HG03103 (cell line): ENCODE measurements around the gene EPS8.

Experiments
- ATAC-seq: cut with Tn5 transposase; IDR thresholded peaks from one replicate; pipeline ENCODE4 v1.9.1; 2021; ENCODE audit warnings: low read depth; ENCODE audit not compliant: unreplicated experiment

The EPS8 gene

DNA sequence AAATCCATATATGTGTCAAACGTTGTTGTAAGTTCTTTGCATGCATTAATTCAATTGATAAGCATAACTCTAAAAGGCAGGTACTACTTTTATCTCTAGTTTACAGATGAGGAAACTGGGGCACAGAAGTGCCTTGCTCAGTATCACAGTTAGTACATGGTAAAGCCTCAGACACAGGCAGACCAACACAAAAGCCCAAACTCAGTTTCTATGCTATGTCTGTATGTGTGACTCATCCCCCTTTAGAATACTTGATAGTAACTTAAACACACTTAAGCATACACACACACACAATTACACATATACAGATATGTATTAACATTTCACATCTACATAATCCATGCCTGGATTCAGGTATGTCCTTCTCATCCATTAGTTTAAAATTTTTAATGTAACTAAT lies 88.0 kb downstream of the EPS8 start:
- ATAC-seq, result peak; percentile 41

DNA sequence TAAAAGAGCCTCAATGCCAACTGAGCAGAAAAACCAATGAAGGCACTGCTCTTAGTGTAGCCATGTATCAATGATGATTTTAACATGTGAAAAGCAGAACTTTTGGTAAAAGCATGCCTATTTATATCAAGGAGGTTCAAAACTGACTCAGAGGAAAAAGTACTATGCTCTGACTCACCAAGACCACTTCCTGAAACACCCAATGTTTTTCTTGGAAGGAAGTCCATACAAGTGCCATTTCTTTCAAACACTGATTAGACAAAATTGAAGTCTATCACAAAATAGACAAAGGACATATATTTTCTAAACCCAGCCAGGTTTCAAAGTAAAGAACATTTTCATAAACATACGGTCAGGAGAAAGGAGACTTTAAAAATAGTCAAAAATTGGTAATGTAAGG lies 88.6 kb downstream of the EPS8 start:
- ATAC-seq, result peak; percentile 59

DNA sequence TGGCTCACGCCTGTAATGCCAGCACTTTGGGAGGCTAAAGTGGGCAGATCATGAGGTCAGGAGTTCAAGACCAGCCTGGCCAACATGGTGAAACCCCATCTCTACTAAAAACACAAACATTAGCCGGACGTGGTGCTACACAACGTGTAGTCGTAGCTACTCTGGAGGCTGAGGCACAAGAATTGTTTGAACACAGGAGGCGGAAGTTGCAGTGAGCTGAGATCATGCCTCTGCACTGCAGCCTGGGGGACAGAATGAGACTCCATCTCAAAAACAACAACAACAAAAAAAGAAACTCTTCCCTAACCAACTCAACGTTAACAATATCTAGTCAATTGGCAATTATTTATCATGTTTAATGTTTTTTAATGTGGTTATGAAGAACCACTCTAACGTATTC lies 89.3 kb downstream of the EPS8 start:
- no peak for ATAC-seq

DNA sequence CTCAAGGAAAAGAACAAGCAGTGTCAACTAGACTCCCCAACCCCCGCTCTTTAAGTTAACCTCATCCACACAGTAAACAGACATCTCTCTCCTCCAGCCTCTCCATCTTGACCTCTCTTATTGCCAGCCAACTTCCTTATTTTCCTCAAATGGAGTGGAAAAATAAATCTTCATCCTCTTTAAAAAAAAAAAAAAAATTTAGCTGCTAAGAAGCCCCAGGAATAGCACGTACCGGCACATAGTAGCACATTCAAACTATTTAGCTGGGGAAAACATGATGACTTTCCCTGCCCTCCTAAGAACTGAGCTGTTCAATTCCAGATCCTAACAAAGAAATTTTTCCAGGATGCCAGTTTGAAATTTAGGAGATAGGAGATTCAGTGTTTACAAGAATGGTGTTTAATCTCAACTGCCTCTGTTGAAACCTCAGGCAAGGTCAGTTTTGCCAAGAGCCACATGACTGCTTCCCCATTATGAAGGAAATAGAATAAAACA lies 90.8 kb downstream of the EPS8 start:
- ATAC-seq, result no peak

DNA sequence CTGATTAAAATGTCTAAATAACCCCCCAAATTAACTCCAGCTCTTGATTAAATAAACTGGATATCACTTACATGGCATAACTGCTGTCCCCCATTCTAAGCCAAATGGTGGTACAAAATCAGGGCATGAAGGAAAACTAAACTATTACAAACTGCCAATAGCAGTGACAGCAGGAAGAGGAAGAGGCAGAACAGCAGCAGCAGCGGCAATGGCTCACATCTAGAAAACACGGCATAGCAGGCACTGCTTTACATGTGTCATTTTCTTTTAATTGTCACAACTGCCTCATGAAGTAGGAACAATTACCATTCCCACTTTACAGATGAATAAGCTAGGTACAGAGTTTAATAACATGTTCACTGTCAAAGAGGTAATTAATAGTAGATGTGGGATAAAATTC lies 92.0 kb downstream of the EPS8 start:
- ATAC-seq, result no peak

DNA sequence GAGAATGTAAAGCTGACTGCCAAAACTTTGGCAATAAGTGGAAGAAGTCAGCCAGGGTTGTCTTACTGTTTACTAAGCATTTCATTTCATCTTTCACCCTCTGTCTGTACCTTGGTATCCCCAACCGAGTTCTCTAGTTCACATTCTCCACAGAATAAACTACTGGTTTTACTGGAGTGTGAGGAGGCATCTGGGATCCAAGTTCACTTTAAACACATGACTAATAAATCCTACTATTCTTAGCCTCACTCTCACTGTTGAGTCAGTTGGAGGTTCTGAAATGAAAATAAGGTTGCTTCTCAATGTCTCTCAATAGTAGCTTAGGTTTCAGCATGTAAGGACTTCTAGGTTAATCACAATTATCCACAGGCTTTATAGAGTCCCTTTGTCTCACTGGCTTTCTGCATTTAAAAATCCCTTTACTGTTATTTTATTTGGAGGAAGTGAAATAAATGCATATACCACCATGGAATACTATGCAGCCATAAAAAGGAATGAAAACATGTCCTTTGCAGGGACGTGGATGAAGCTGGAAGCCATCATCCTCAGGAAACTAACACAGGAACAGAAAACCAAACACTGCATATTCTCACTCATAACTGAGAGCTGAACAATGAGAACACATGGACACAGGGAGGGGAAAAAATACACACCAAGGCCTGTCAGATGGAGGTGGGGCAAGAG lies 95.8 kb downstream of the EPS8 start:
- no peak for ATAC-seq

DNA sequence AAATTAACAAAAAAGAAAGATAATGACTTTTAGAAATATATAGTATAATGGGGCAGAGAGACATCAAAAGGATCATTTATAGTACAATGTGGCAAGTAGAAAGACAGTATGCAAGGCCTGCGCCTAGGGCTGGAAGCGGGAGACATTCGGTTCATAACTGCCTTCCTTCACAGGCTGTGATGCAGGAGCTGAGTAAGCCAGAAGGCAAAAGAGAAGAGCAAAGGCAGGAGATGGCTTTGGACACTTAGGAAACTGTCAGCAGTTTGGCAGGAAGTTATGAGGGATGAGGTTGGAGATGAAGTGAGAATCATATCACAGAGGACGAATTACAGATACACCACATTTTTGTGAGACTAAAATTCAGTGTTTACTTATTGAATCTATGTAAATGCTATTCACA lies 97.8 kb downstream of the EPS8 start:
- ATAC-seq, result no peak

DNA sequence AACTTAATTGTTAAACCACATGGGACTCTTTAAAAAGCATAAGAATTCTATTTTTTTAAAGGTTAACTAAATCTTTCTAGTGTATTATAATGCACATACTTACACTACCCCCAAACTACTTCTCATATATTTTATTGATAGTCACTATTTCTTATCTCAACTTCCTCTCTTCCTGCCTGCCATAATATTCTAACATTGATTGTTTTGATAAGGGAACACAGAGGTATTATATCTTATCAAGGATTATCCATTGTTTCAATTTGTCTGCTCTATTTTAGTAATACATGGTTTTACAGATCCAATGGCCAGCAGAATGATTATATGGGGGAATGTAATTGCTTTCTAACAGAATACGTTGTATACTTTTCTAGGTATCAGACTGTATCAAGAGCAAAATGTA lies 98.9 kb downstream of the EPS8 start:
- no peak for ATAC-seq

DNA sequence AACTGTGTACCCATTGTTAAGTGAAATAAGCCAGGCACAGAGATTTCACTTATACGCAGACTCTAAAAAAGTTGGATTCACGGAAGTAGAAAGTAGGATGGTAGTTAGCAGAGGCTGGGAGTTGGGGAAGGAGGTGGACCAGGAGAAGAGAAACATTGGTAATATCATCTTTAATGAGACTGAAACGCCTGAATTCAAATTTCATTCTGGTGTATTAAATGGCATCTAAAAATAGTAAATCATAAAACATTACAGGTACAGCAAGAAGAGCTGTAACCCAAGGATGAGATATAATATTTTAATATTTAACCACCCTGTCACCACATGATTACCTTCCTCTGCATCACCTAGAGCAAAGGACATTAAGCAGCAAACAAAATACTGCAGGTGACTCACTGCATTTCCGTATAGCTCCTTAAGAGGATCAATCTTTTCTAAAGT lies 99.4 kb downstream of the EPS8 start:
- ATAC-seq, result no peak

DNA sequence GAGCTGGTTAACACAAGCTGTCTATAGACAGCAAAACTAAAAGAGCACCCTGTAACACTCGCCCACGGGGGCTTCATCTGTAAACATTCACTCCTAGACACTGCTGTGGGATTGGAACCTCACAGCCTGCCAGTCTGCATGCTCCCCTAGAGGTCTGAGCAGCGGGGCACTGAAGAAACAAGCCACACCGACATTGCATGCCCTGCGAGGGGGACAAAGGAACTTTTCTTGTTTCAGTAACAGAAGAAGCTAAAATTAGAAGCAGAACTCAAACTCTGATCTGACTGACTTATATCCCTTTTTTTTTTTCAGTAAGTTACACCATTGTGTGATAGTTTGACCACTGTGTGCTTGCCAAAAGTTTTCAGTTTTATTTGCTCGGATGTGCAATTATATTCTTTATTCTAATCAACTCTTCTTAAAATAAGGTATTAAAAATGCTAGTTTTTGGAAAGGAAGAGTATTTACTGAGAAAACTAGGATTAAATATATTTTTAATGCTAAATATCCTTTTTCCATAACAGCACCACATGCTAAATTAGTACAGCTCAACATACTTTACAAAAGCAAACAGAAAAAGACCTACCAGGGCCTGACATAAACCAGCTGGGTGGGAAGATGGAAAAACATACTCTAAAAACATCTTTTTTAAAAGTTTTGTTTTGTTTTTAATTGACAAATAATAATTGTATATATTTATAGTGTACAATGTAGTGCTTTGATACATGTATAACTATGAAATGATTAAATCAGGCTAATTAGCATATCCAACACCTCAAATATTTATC lies 100.2 kb downstream of the EPS8 start:
- no peak for ATAC-seq

DNA sequence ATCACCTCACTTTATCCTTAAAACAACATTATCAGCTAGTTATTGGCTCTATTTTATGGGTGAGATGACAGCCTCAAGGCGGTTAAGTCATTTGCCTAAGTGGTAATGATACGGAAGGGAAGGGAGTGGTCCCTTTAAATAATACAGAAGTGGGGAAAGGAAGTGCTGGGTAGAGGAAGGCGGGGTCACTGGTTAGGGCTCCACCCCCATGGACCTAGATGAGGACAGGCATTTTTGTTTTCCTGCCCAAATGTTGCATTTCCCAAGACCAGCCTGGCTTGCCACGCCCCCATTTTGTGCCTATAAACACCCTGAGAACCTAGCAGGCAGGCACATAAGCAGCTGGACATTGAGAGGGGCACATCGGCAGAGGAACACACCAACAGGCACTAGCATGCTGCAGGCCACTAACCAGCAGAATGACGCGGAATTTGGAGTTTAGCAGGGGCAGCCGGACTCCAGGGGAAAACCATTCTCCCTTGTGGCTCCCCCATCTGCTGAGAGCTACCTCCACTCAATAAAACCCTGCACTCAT lies 100.9 kb downstream of the EPS8 start:
- peak; percentile 50 for ATAC-seq

DNA sequence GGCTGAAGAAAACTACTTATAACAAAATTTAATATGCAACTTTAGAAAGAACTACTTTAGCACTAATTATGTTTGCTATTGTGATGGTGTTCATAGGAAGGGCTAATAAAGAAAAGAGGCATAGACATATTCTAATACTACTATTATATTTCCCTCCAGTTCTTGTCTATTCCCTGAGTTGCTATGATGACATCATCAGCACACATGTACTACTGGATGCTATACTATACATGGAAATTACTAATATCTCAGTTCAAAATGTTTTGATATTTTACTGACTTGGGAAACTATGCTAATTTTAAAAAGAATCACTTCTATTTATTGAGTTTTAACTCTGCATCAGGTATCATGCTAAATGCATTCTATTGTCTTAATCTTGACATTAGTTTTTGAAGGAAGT lies 101.6 kb downstream of the EPS8 start:
- no peak for ATAC-seq

DNA sequence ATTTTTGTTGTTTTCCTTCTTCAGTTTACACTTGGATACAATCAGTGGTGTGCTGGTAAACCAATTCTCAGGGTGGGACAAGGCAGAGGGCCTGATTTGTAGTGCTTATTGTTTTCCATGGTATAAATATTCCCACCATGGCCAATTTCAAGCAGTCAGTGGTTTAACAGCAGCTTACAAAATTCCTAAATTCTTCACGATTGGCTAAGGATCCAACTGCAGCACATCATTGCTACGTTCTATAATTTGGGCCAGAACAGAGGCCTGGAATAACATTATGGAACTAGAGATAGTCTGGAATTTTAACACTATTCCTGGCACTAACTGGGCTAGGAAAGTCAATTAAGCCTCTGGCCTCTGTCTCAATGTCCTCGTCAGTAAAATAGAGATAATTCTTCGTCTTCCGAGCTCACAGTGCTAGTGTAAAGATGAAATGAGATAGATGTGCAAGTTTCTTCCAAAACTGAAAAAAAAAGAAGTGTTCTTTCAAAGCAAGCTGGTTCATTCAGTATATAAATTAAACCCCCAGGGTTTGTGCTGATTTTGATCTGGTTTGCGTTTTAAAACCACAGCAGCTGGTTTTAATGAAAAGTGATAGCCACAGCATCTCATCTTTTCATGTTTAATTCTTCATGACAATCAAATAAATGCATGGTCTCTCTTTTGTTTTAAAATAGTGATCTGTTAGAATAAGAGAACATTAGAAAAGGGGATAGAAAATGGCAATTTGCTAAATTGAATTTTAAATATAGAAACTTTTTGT lies 104.1 kb downstream of the EPS8 start:
- no peak for ATAC-seq

DNA sequence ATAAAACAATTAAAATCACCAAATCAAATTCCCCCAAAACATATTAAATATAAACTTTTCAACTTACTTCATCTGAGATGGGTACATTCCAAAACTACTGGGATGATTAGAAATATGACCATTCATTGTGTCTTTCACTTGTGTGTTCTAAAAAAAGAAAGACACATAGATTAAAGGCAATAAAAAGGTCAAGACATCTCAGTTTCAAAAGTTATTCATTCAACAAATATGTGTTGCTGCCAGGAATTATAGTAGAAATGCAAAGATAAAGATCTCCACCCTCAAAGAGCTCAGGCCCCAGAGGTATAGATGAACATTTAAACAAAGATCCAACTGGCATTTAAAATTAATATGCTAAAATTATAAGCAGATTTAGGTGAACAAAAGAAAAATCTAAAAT lies 106.4 kb downstream of the EPS8 start:
- no peak for ATAC-seq

DNA sequence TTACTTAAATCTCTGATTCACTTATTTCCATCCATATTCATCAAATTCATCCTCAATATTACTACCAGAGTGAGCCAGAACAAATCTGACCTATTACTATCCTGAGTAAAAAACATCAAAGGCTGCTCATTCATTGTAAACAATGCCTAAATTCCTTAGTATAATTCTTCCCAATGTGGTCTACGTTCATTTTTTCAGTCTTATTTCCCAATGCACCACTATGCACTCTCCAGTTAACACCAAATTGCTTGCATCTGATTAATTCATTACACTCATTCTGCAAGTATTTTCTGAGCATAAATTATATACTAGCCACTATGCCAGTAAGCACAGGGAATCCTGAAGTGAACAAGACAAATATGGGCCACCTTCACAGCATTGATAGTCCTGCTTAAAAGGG lies 110.0 kb downstream of the EPS8 start:
- ATAC-seq, result no peak

DNA sequence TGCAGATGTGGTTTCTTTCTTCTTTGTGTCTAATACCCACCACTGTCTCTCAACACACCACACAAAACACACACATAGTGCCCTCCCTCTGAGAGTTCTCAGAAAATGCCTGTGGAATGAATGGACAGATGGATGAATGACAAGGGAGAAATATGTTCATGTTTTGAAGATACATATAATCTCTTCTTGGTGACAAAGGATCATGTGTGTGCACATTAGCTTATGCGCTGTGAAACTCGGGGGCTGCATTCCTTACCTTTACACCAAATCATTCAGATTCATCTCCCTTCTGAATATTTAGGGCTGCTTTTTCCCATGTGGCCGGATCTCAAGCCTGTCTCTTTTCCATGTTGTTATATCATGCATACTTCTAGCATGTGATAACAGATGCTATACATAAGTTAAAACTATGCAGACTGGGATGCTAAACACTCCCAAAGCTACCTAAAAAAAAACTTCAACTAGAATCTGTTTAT lies 111.4 kb downstream of the EPS8 start:
- no peak for ATAC-seq

DNA sequence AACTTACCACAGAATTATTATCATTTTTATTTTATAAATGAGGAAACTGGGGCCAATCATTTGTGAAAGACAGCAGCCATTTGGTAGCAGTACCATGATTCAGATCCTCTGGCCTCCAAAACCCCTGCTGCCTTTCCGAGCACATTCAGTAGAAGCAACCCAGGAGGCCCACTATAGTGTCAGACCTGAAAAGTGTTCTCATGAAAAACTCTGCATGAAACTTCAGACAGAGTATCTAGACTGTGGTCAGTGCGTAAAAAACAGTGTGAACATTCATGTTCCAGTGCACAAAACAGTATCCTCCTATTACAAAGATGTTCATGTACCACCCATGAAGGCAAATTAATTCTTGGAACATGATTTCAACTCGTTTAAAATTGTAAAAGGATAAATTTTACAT lies 112.0 kb downstream of the EPS8 start:
- ATAC-seq, result no peak

DNA sequence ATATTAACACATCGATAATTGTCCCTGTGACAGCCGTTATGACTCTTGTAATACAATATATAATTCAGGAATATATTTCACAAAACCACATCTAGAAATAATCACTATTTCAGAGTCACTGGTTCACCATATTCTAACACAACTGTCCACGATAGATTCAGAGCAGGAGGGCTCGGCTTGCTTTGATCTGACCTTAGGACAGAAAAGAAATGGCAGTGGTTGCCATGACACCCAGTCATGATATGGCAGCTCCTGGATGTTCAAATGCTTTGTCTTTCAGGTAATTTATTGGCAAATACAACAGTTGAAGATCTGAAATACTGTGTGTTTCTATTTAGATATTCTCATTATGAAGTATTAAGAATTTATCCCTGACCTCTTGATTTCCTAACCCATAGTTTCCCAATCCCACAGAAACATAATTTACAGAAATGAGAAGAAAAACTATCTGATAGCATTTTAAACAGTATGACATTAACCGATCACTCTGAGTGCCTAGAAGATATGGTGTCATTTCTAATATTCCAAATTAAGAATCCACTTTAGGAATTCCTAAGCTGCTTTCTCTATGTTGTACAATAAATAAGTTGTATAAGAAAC lies 116.4 kb downstream of the EPS8 start:
- ATAC-seq, result no peak

DNA sequence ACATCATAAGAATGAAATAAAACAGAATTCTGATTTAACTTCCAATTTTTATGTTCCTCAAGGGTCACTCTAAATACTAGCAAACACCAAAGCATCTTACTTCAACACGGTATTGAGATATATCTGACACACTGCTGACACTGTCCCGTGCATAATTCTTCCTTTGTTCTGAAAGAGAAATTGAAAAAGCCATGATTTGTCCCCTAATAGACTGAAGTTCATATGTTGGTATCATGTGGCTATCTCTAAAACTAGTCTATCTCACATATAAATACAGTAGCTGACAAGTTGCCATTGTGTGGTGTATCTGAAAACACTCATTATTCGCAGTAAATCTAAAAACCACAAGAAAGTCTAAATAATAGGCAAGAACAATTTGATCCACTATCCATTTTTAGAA lies 118.4 kb downstream of the EPS8 start:
- ATAC-seq, result no peak

DNA sequence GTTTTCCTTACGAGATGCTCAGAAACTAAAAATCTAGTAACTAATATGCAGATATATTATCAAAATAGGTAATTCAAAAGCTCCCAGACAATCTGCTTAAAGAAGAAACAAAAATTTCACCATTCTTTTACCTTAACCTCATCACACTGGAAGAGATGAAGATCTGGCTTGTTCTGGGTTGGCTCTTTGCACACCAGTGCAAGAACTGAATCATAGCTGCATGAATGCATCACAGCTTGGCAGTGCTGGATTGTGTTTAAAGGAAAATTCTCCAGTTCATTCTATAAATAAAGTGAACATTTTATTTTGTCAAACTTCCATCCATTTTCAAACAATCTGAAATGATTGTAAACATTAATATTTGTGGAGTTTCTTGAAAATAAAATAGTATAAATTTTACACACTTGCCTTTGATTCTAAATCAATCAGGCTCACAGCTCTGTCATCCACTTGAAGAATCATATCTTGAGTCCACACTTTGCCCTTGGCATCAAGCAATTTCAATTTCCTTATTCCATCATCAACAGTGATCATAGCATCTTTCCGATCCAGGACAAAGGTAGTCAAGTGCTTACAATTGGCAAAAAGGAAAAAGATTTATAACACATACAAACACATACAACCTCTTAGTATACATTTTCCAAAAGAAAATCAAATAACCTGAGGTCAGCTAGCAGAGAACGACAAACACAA lies 119.8 kb downstream of the EPS8 start:
- no peak for ATAC-seq
